A673 (cell line): ENCODE results near the gene ZNF844. TPM values are rescaled to one million over a fixed set of nuclear protein-coding genes. Genes with fewer than 3 reads are reported as not detected.

Experiments used
- BruUV-seq: library from RNA; stranded (reverse); fragments of 400-500 nt; replicated peaks from 2 replicates; lab custom pipeline; 2021; lab: Mats Ljungman, UMichigan
- CTCF ChIA-PET: fragments of 300-600 bp; sonication (Branson Sonifier 250); formaldehyde crosslinking; loops from one replicate; lab custom pipeline; 2022; ENCODE audit warnings: antibody characterized with exemption; lab: Charles Lee
- POLR2A ChIA-PET: fragments of 300-600 bp; sonication (Branson Sonifier 250); formaldehyde crosslinking; loops from one replicate; lab custom pipeline; 2022; ENCODE audit warnings: antibody characterized with exemption; ENCODE audit not compliant: low non-redundant PET; lab: Charles Lee
- DNase-seq: peaks from one replicate; pipeline ENCODE4 v3.0.0-alpha.2; 2015; ENCODE audit warnings: low spot score
- H3K27ac ChIP-seq: fragments of 200-600 bp; sonication (generic); 2 replicates; pipeline ENCODE4 v1.5.1; 2016; ENCODE audit warnings: mixed run types, low read depth, mild to moderate bottlenecking, mixed read lengths, antibody characterized with exemption, low read length; ENCODE audit not compliant: poor library complexity, severe bottlenecking
- H3K27me3 ChIP-seq: fragments of 200-600 bp; sonication (generic); replicated peaks from 2 replicates; pipeline ENCODE4 v1.6.1; 2017; ENCODE audit warnings: mixed run types, low read depth, mild to moderate bottlenecking, mixed read lengths, antibody characterized with exemption, low read length; ENCODE audit not compliant: insufficient read depth, poor library complexity
- H3K36me3 ChIP-seq: fragments of 200-600 bp; sonication (generic); 2 replicates; pipeline ENCODE4 v1.6.1; 2016; ENCODE audit warnings: mixed run types, mild to moderate bottlenecking, mixed read lengths, antibody characterized with exemption, low read length; ENCODE audit not compliant: insufficient read depth, poor library complexity, severe bottlenecking
- H3K4me1 ChIP-seq: fragments of 200-600 bp; sonication (generic); 2 replicates; pipeline ENCODE4 v1.6.1; 2017; ENCODE audit warnings: mixed run types, mild to moderate bottlenecking, mixed read lengths, antibody characterized with exemption, low read length; ENCODE audit not compliant: insufficient read depth, poor library complexity, severe bottlenecking
- H3K4me3 ChIP-seq: fragments of 200-600 bp; sonication (generic); 2 replicates; pipeline ENCODE4 v1.5.1; 2016; ENCODE audit warnings: low read depth, mixed run types, mild to moderate bottlenecking, mixed read lengths, low read length; ENCODE audit not compliant: poor library complexity, severe bottlenecking
- H3K9me3 ChIP-seq: fragments of 200-600 bp; sonication (generic); 2 replicates; pipeline ENCODE4 v1.6.1; 2016; ENCODE audit warnings: mixed run types, low read depth, mild to moderate bottlenecking, mixed read lengths, antibody characterized with exemption, low read length; ENCODE audit not compliant: poor library complexity, severe bottlenecking
- EZH2 ChIP-seq: fragments of 200-600 bp; sonication (generic); IDR thresholded peaks from 2 replicates; pipeline ENCODE4 v1.6.1; 2017; ENCODE audit warnings: borderline replicate concordance, low read depth, mild to moderate bottlenecking, mixed read lengths, antibody characterized with exemption, low read length; ENCODE audit not compliant: poor library complexity, severe bottlenecking
- intact Hi-C: fragments of 100-400 bp; cut with micrococcal nuclease; formaldehyde crosslinking; loops from one replicate; pipeline ENCODE4 v1.10.0; 2022; ENCODE audit not compliant: unreplicated experiment
- total RNA-seq: library from RNA; stranded (reverse); gene quantifications from 2 replicates; pipeline ENCODE4 v1.2.3, GENCODE V29; 2021
- TF ChIP-seq, protein P1 (sequence below): fragments of 300-800, 200-600 bp; sonication (generic); conservative IDR thresholded peaks from 2 replicates; pipeline ENCODE4 v1.5.1; 2017; ENCODE audit warnings: low read depth, mild to moderate bottlenecking, antibody characterized with exemption, low read length, moderate library complexity, mixed read lengths

Gene ZNF844
- total RNA-seq, 1 experiment from 2014 or later: 1.5 TPM

GRCh38 chr19:12085074-12085818 is 20.7 kb downstream of the ZNF844 start:
- Histone ChIP-seq H3K36me3 (no peaks in the 10 kb centered on the region), H3K27ac (no peak overlapping the region), H3K9me3 (peaks cover 14% of the 10 kb centered on the region), H3K4me1 (no peaks in the 10 kb centered on the region), H3K4me3 (no peak overlapping the region), H3K27me3 (no peaks in the 10 kb centered on the region)
- intact Hi-C loops: no loop called here
- BruUV-seq: no TSS peak
- ChIA-PET CTCF (no interaction called here), POLR2A (no interaction called here)
- DNase-seq: no peak
- TF ChIP-seq, protein P1, sequence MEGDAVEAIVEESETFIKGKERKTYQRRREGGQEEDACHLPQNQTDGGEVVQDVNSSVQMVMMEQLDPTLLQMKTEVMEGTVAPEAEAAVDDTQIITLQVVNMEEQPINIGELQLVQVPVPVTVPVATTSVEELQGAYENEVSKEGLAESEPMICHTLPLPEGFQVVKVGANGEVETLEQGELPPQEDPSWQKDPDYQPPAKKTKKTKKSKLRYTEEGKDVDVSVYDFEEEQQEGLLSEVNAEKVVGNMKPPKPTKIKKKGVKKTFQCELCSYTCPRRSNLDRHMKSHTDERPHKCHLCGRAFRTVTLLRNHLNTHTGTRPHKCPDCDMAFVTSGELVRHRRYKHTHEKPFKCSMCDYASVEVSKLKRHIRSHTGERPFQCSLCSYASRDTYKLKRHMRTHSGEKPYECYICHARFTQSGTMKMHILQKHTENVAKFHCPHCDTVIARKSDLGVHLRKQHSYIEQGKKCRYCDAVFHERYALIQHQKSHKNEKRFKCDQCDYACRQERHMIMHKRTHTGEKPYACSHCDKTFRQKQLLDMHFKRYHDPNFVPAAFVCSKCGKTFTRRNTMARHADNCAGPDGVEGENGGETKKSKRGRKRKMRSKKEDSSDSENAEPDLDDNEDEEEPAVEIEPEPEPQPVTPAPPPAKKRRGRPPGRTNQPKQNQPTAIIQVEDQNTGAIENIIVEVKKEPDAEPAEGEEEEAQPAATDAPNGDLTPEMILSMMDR: no peak
- no peak for TF ChIP-seq EZH2

- BruUV-seq: no TSS peak
- TF ChIP-seq, protein P1: peak; percentile 80
- no peak for TF ChIP-seq EZH2
These were observed 26.3 kb downstream of the ZNF844 start for GRCh38 chr19:12090807-12091206.

GRCh38 chr19:12092065-12092867 is 27.7 kb downstream of the ZNF844 start:
- BruUV-seq: TSS peak; percentile 59
- peak overlapping the region; percentile 93 for H3K27ac ChIP-seq

More at GRCh38 chr19:12090807-12091206, 26.3 kb downstream of the ZNF844 start:
- peak; percentile 83 for DNase-seq
- Histone ChIP-seq H3K4me1 (peaks cover 9% of the 10 kb centered on the region), H3K27me3 (no peaks in the 10 kb centered on the region), H3K36me3 (peaks cover 20% of the 10 kb centered on the region), H3K4me3 (no peak overlapping the region), H3K9me3 (peaks cover 3% of the 10 kb centered on the region), H3K27ac (no peak overlapping the region)
- CTCF ChIA-PET: interaction anchor here (0.5 to 2.5 kb wide), 10 partner anchors 30 to 595 kb away, joined by 3 to 14 read pairs (median 6); partner anchors contain the start of genes ZNF136, ZNF20 and ZNF442
- intact Hi-C loops: loop anchor here (1.0 kb wide), 1 partner anchor 50 kb away; no protein-coding TSS in a partner anchor
- POLR2A ChIA-PET: no interaction called here

More at GRCh38 chr19:12092065-12092867, 27.7 kb downstream of the ZNF844 start:
- Histone ChIP-seq H3K36me3 (peaks cover 30% of the 10 kb centered on the region), H3K27me3 (no peaks in the 10 kb centered on the region), H3K4me1 (peaks cover 9% of the 10 kb centered on the region), H3K4me3 (peak overlapping the region; percentile 89), H3K9me3 (peaks cover 5% of the 10 kb centered on the region)
- CTCF ChIA-PET: interaction anchor here (1.2 kb wide), 1 partner anchor 273 kb away, joined by 4 read pairs; the partner anchor contains the start of gene ZNF442
- intact Hi-C loops: no loop called here
- POLR2A ChIA-PET: no interaction called here
- peak; percentile 97 for DNase-seq
- TF ChIP-seq, protein P1: no peak
- TF ChIP-seq EZH2: no peak
